DLD1 (cell line): ENCODE data around the gene LEMD3.

ENCODE experiments used
- in situ Hi-C: cut with HindIII; loops from 2 replicates; pipeline ENCODE4 v1.10.0; 2017; ENCODE audit warnings: low sequenced_read_pairs

The LEMD3 gene

GRCh38 chr12:65204886-65205525 lies 35.6 kb downstream of the LEMD3 start:
- in situ Hi-C loops: no loop called here

DNA sequence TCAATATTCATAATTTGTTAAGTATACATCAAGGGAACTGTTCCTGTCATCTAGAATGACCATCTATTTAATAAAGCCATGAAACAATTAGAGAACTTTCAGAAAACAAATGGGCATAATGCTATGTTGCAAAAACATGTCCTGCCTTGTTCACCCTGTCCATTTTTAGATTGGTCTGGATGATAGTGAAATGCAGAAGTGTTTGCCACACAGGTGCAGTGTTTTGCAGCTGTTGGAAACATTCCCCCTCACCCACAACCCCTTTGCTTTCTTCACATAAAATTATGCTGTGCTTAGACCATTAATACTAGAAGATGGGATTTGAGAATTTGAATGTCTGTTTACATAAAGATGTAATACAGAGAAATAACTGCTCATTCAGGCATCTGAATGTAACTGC lies 36.5 kb downstream of the LEMD3 start:
- in situ Hi-C loops: no loop called here

- in situ Hi-C loops: no loop called here
These were observed 38.7 kb downstream of the LEMD3 start for GRCh38 chr12:65208125-65208524.

DNA sequence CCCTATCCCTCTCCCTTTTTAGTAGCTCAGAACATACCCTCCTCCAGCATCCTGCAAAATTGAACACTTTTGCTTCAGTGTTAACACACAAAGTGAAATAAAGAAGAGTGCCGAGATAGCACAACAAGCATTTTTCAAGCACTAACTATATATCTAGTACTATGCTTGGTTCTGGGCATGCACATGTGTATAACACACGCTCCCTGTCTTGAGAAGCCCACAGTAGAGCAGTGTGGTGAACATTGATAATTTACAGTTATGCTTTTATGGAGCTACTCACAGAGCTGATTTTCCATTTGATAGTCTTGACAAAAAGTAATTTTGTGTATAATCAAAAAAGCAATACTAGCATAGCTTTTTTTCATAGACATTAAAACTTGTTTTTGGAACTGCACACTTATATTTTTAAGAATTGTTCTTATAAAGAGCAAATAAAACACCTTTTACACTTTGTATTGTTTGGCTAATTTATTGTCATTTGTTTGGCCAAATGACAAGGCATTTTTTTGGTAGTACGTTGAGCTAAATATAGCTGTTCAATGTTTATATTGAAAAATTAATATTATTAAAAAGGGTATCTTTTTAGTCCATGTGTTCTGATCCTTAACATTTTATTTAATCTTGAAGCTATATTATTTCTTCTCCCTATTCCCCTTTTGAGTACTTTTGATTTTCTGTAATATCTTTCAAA lies 39.7 kb downstream of the LEMD3 start:
- in situ Hi-C loops: no loop called here

DNA sequence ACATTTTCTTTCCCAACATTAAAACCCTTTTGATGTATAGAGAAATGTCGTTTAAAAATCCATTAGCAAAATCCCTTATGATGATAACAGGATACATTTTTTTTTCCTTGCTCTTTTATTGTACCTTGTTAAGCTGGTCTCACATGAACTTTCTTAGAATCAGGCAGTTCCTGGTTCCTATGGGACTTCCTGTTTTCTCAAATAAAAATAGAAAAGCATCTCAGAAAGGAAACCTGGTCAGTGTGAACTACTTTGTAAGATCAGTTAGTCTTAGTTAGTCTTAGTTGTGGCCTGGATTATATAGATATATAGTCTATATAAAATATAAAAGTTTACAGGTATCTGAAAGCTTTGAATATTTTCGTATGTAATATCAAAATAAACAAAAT lies 40.3 kb downstream of the LEMD3 start:
- in situ Hi-C loops: no loop called here

- in situ Hi-C loops: no loop called here
These were observed 47.7 kb downstream of the LEMD3 start for GRCh38 chr12:65217086-65217485.

- in situ Hi-C loops: no loop called here
These were observed 51.4 kb downstream of the LEMD3 start for GRCh38 chr12:65220761-65221160.

DNA sequence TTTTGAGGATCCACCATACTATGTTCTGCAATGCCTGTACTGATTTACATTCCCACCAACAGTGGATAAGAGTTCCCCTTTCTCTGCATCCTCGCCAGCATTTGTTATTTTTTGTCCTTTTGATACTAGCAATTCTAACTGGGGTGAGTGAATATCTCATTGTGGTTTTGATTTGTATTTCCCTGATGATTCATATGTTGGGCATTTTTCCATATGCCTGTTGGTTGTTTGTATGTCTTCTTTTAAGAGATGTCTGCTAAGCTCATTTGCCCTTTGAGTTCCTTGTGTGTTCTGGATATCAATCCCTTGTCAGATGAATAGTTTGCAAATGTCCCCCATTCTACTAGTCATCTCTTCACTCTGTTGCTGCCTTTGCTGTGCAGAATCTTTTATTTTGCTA lies 60.1 kb downstream of the LEMD3 start:
- in situ Hi-C loops: no loop called here

DNA sequence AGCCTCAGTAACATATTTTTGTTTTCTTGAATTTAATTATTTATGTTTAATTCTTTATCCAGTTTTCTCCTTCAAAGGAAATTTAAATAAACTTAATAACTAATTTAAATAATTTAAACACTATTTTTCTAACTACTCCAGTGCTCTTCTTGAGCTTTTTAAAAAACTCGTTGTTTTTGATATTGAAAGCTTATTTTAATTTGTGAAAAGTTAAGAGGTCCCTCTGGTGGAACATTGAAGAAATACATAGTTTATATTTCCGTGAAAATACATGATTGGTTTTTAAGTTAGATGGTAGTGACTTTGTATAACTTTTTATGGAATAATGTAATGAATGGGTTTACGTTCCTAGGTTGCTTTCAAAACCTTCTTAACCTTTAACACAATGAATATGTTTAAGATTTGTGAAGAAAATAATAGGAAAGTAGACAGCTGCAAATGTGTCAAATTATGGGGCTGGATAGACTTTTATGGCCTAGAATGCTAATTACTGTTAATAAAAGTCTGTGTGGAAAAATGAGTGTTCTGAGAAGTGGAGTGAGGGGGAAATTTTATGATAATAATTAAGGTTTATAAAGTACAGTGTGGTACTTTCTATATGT lies 63.2 kb downstream of the LEMD3 start:
- in situ Hi-C loops: no loop called here

DNA sequence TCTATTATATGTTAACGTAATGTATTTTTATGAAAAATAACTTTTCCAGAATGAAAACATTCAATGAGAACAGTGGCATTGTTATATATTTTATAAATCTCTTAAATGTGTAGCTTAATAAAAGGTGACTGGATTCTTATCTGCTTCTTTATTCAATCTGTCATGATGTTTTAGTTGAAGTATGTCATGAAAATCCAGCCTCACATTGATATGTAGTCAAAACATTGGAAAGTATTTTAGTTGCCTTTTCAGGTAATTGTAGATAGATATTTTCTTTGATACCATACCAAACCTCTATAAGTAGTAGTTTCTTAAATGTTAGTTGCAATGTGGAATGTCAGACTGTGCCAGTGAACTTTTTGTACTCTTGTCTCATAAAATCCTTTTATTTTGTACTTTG lies 67.8 kb downstream of the LEMD3 start:
- in situ Hi-C loops: no loop called here

- in situ Hi-C loops: no loop called here
These were observed 69.2 kb downstream of the LEMD3 start for GRCh38 chr12:65238609-65239008.

- in situ Hi-C loops: no loop called here
These were observed 79.6 kb downstream of the LEMD3 start for GRCh38 chr12:65248656-65249633.

DNA sequence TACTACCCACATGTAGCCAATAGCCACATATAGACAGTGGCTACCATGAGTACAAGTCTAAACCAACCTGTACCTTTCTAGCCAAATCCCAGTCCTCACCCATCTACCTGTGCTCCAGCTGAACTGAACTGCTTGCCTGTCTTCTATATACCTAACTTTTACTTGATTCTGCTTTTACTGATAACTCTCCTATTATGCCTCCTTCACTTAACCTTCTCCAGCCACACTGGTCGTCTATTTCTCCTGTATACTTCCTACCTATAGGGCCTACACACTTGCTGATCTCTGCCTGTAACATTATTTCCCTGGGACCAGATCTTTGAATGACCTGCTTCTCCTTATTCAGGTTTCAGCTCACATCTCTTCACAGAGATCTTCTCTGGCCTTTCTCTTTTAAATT lies 83.1 kb downstream of the LEMD3 start:
- in situ Hi-C loops: no loop called here

DNA sequence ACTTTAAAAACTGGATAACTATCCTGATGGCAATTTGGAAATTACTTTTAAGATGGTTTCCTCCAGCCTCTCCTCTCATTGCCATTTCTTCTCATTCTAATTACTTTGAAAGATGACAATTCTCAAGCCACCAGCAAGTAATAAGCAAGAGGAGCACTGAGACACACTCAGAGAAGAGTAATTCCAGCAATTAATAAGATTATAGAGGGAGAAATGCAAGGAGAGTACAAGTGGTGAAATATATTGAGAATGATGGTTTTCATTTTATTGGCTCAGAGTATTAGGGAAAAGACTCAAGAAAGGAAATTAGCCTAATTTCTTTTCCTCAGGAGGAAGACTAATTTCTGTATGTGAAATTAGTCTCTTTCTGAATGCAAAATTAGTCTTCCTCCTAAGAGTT lies 88.6 kb downstream of the LEMD3 start:
- in situ Hi-C loops: no loop called here

DNA sequence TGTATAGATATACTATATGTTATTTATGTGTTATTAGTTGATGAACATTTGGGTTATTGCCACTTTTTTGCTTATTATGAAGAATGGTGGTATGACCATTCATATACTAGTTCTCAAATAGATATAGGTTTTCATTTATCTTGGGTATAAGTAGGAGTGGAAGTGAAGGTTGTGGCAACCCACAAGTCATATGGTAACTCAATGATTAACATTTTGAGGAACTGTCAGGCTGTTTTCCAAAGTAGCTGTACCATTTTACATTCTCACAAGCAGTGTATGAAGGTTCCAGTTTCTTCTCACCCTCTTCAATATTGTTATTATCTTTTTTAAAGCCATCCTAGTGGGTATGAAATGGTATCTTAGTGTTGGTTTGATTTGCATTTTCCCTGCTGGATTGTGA lies 90.1 kb downstream of the LEMD3 start:
- in situ Hi-C loops: no loop called here

DNA sequence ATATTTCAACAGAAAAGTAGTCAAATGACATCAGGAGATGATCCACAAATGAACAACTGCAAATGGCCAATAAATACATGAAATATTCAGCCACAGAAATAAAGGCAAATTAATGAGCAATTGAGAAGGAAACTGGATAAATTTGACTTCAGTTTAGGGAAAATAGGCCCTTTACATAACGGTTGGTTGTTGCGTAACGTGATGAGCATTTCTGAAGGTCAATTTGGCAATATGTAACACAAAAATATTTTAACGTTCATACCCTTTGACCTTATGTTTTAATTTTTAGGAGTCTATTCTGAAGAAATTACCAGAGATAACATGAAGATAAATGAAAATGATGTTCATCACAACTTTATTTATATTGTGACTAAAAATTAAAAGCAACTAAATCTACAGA lies 94.4 kb downstream of the LEMD3 start:
- in situ Hi-C loops: no loop called here

GRCh38 chr12:65266408-65266807 lies 97.0 kb downstream of the LEMD3 start:
- in situ Hi-C loops: no loop called here

GRCh38 chr12:65269603-65270002 lies 100.2 kb downstream of the LEMD3 start:
- in situ Hi-C loops: no loop called here

- in situ Hi-C loops: no loop called here
These were observed 105.4 kb downstream of the LEMD3 start for GRCh38 chr12:65274602-65275272.

GRCh38 chr12:65275627-65276026 lies 106.2 kb downstream of the LEMD3 start:
- in situ Hi-C loops: no loop called here
